Bronchial epithelial cell (primary cell): ENCODE measurements around the gene RPL34. TPM values are rescaled to one million over a fixed set of nuclear protein-coding genes. Genes with fewer than 3 reads are reported as not detected.
A peak's percentile ranks its signal among the peaks of the same experiment; 100 is the strongest.

ENCODE experiments used
- DNase-seq: peaks from one replicate; pipeline ENCODE4 v3.0.0-alpha.2; 2010; ENCODE audit warnings: low read depth
- FAIRE-seq: peaks from 2 replicates; lab custom pipeline; 2011; peaks lifted over from hg19 to GRCh38; lab: Jason Lieb, UNC
- H3K27me3 ChIP-seq: 2 replicates; pipeline ENCODE4 v1.5.1; 2011; ENCODE audit warnings: low read length; ENCODE audit not compliant: control insufficient read depth, insufficient read depth
- H3K36me3 ChIP-seq: 2 replicates; pipeline ENCODE4 v1.5.1; 2011; ENCODE audit warnings: low read length; ENCODE audit not compliant: control insufficient read depth, insufficient read depth
- H3K4me3 ChIP-seq: 2 replicates; pipeline ENCODE4 v1.5.1; 2011; ENCODE audit warnings: mild to moderate bottlenecking, low read depth, low read length, control low read depth
- CTCF ChIP-seq: IDR thresholded peaks from 2 replicates; pipeline ENCODE4 v1.5.1; 2011; ENCODE audit warnings: mild to moderate bottlenecking, moderate library complexity, low read length, control low read depth, inconsistent platforms; ENCODE audit not compliant: insufficient read depth, severe bottlenecking
- total RNA-seq: library from RNA; depleted of rRNA; stranded (reverse); fragments of >200 nt; gene quantifications from 2 replicates; pipeline ENCODE4 v1.2.1, GENCODE V29; 2014

The RPL34 gene
- total RNA-seq, 1 donor from 2014 or later: 808 TPM

- FAIRE-seq: no peak
Observed at GRCh38 chr4:108646706-108647105, 26.3 kb downstream of the RPL34 start.

GRCh38 chr4:108649863-108650211 lies 29.5 kb downstream of the RPL34 start:
- H3K36me3 ChIP-seq: peaks cover 2% of the 10 kb centered on the region
- FAIRE-seq: no peak
- H3K4me3 ChIP-seq: peak overlapping the region; percentile 75
- DNase-seq: no peak
- no peaks in the 10 kb centered on the region for H3K27me3 ChIP-seq
- TF ChIP-seq CTCF: no peak

More at GRCh38 chr4:108646706-108647105, 26.3 kb downstream of the RPL34 start:
- no peak for TF ChIP-seq CTCF
- Histone ChIP-seq H3K4me3 (no peak overlapping the region), H3K27me3 (no peaks in the 10 kb centered on the region), H3K36me3 (no peaks in the 10 kb centered on the region)
- DNase-seq: no peak

GRCh38 chr4:108650212-108651013 lies 30.0 kb downstream of the RPL34 start, which contains the start of gene OSTC:
Gene OSTC (plus strand): TSS chr4:108650599. CDS start chr4:108650656, 57 bp downstream.
- DNase-seq: peak; percentile 86
- no peaks in the 10 kb centered on the region for H3K27me3 ChIP-seq
- peak; percentile 18 for FAIRE-seq
- H3K4me3 ChIP-seq: peak within 1 kb of the TSS; percentile 75
- no peak for TF ChIP-seq CTCF
- peaks cover 2% of the 10 kb centered on the region for H3K36me3 ChIP-seq

- Histone ChIP-seq H3K36me3 (peaks cover 2% of the 10 kb centered on the region), H3K4me3 (peak overlapping the region; percentile 75), H3K27me3 (no peaks in the 10 kb centered on the region)
- TF ChIP-seq CTCF: no peak
- no peak for FAIRE-seq
- DNase-seq: peak; percentile 55
Observed at GRCh38 chr4:108651014-108651791, 30.8 kb downstream of the RPL34 start.

- peaks cover 5% of the 10 kb centered on the region for H3K36me3 ChIP-seq
- DNase-seq (no peak), FAIRE-seq (no peak)
- no peak for TF ChIP-seq CTCF
- no peak overlapping the region for H3K4me3 ChIP-seq
- no peaks in the 10 kb centered on the region for H3K27me3 ChIP-seq
Observed at GRCh38 chr4:108662629-108663028, 42.3 kb downstream of the RPL34 start.
